Measurements from ENCODE around the gene GPI. TPM values are rescaled to one million over a fixed set of nuclear protein-coding genes. Genes with fewer than 3 reads are reported as not detected.

GPI gene
- total RNA-seq, 2 experiments from 2014 or later = 686 to 839 TPM

DNA sequence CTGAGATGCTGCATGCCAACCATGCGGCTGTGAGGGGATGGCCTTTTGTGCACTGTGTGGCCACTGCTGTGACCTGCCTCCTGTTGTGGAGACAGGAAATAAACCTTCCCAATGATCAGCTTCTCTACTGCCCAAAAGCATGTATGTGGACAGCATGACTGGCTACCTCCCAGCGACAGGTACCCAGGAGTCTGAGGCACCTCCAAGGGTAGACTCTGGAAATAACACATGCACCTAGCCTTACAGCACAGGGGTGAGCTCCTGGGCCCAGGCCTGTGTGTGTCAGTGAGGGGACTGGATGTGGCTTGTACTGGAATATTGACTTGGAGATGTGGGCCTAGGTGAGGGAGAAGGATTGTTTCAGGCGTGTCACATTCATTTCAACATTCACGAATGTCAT lies 7.6 kb upstream of the GPI start:
- Mint-ChIP-seq H3K4me1 (peaks cover 28% of the 10 kb centered on the region), H3K36me3 (ENCODE audit: low read depth) (peaks cover 2% of the 10 kb centered on the region), H3K27ac (peak overlapping the region; percentile 89), H3K4me3 (no peak overlapping the region), H3K27me3 (no peaks in the 10 kb centered on the region), H3K9me3 (ENCODE audit: low read depth) (no peaks in the 10 kb centered on the region)
- intact Hi-C loops (cut with DNase I, micrococcal nuclease) = loop anchor here (5.0 to 10.0 kb wide), 3 partner anchors 313 to 985 kb away; partner anchors contain the start of genes CEBPG (in 1 of the 2) and KCTD15 (in 1 of the 2)
- ChIA-PET CTCF (interaction anchor here (3.6 kb wide), 1 partner anchor 11 kb away, joined by 29 read pairs; no protein-coding TSS in a partner anchor), POLR2A (interaction anchor here (1.4 kb wide), 1 partner anchor 186 kb away, joined by 4 read pairs; no protein-coding TSS in a partner anchor)
- no peak for DNase-seq
- ATAC-seq = no peak

DNA sequence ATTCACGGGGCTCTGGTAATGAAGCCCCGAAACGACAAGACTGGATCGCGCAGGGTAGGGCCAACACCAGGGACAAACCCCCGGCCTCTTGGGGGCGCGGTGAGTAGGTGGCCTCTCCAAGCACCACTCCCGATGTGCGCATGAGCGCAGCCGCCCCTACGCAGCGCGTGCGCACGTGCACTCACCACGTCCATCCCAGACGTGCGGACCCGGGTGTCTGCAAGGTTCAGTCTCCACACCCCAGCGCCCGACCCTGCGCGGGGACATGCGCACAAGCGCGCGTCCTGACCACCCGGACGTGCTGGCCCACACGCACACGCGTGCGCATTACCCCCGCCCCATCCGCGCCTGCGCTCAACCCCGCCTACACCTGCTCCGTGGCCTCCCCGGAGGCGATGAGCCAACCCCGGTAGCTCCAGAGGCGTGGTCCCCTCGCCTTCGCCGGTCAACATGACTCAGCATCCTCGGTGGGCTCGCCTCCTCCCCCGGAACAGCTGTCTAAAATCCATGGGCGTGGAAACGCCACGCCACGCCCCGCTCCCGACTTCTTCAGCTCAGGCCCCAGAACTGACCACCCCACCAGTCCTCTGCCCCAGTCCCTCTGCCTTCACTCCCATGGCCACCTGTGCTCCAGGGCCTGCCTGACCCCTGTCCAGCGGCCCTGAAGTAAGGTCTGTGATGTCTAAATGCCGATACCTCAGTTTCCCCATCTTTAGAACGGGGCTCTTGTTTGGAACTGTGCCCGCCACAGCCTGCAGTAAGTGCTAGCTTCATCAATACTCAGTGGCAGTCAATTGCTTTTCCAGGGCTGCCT lies 5.6 kb upstream of the GPI start:
- Mint-ChIP-seq H3K36me3 (ENCODE audit: low read depth) (peaks cover 2% of the 10 kb centered on the region), H3K4me1 (peaks cover 43% of the 10 kb centered on the region)
- peak; percentile 93 for ATAC-seq

DNA sequence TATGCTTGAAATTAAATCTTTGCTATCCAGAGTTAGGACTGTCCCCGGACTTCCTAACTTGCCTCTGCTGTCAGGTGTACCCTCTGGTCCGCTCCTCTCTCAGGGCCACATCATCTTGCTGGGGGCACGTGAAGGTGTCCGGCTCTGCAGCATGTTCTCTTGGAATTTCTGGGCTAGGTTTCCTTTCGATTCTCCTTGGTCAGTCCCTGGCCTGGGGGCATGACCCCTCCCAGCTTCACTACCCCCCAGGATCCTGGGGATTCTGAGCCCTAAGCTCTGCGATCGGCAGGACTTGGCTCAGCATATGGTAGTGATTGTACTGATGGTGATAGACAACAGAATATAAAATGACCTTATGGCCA lies 5.1 kb upstream of the GPI start:
- no peak for ATAC-seq
- CTCF ChIA-PET = interaction anchor here (0.6 to 3.6 kb wide), 6 partner anchors 9 to 551 kb away, joined by 3 to 29 read pairs (median 4); no protein-coding TSS in a partner anchor
- Mint-ChIP-seq H3K36me3 (ENCODE audit: low read depth) (peaks cover 2% of the 10 kb centered on the region), H3K4me3 (peak overlapping the region; percentile 77), H3K27ac (peak overlapping the region; percentile 89), H3K9me3 (ENCODE audit: low read depth) (no peaks in the 10 kb centered on the region), H3K27me3 (no peaks in the 10 kb centered on the region), H3K4me1 (peaks cover 46% of the 10 kb centered on the region)
- POLR2A ChIA-PET = no interaction called here
- no peak for DNase-seq
- intact Hi-C loops (cut with DNase I, micrococcal nuclease) = loop anchor here (1.0 to 10.0 kb wide), 8 partner anchors 44 to 988 kb away; partner anchors contain the start of genes CEBPG (in 1 of the 2), KCTD15 (in 1 of the 2), LSM14A (in 1 of the 2) and PDCD2L (in 1 of the 2)

More for the DNA sequence above, 5.6 kb upstream of the GPI start:
- H3K4me3 Mint-ChIP-seq = peak overlapping the region; percentile 77
- peak overlapping the region; percentile 89 for H3K27ac Mint-ChIP-seq
- no peaks in the 10 kb centered on the region for H3K9me3 Mint-ChIP-seq (ENCODE audit: low read depth)
- ChIA-PET POLR2A (interaction anchor here (0.5 kb wide), 1 partner anchor 21 kb away, joined by 6 read pairs; no protein-coding TSS in a partner anchor), CTCF (interaction anchor here (0.6 to 3.6 kb wide), 11 partner anchors 9 to 602 kb away, joined by 3 to 29 read pairs (median 3); no protein-coding TSS in a partner anchor)
- H3K27me3 Mint-ChIP-seq = no peaks in the 10 kb centered on the region
- DNase-seq = peak; percentile 100
- intact Hi-C loops (cut with DNase I, micrococcal nuclease) = loop anchor here (1.0 to 10.0 kb wide), 8 partner anchors 45 to 987 kb away; partner anchors contain the start of genes CEBPG (in 1 of the 2), KCTD15 (in 1 of the 2), LSM14A (in 1 of the 2) and PDCD2L (in 1 of the 2)

DNA sequence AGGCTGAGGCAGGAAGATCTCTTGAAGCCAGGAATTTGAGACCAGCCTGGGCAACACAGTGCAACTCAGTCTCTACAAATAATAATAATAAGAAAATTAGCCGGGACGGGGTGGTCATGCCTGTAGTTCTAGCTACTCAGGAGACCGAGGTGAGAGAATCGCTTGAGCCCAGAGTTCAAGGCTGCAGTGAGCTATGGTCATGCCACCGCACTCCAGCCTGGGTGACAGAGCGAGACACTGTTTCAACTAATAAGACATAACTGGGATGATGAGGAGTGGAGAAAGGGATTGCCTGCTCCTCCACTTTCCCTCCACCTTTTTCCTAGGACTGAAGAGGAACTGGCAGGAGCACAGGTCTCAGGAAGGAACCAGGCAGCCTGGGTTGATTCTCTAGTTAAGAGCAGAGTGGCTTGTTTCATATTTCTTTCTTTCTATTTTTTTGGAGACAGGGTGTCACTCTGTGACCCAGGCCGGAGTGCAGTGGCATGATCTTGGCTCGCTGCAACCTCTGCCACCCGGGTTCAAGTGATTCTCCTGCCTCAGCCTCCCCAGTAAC lies 4.6 kb upstream of the GPI start:
- H3K4me1 Mint-ChIP-seq = peaks cover 46% of the 10 kb centered on the region
- intact Hi-C loops (cut with DNase I, micrococcal nuclease) = no loop called here
- H3K27ac Mint-ChIP-seq = peak overlapping the region; percentile 89
- ATAC-seq = no peak
- CTCF ChIA-PET = no interaction called here
- no peak overlapping the region for H3K4me3 Mint-ChIP-seq
- POLR2A ChIA-PET = no interaction called here
- peaks cover 2% of the 10 kb centered on the region for H3K36me3 Mint-ChIP-seq (ENCODE audit: low read depth)
- no peak for DNase-seq
- no peaks in the 10 kb centered on the region for H3K27me3 Mint-ChIP-seq
- H3K9me3 Mint-ChIP-seq (ENCODE audit: low read depth) = no peaks in the 10 kb centered on the region

DNA sequence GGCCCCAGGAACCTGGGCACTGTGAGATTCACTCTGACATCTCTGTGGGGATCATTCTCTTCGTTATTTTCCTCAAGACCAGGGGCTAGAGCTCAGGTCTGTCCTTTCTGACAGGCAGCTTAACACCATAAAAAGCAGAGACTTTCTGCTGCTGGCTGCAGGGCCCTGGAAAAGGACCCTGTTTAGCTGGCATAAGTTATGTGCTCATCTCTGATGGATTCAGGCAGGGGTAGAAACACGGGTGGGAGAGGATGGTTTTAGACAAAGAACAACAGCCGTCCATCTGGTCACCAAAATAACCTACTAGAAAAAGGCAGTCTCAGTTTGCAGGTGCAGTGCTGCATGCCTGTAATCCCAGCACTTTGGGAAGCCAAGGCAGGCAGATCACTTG lies 2.3 kb upstream of the GPI start:
- Mint-ChIP-seq H3K4me1 (peaks cover 64% of the 10 kb centered on the region), H3K27me3 (no peaks in the 10 kb centered on the region), H3K9me3 (ENCODE audit: low read depth) (no peaks in the 10 kb centered on the region), H3K27ac (peak overlapping the region; percentile 58), H3K4me3 (no peak overlapping the region), H3K36me3 (ENCODE audit: low read depth) (peaks cover 23% of the 10 kb centered on the region)
- POLR2A ChIA-PET = interaction anchor here (0.7 kb wide), 1 partner anchor 24 kb away, joined by 3 read pairs; no protein-coding TSS in a partner anchor
- CTCF ChIA-PET = interaction anchor here (0.7 to 1.0 kb wide), 2 partner anchors 67 to 68 kb away, joined by 3 to 4 read pairs; no protein-coding TSS in a partner anchor
- DNase-seq (no peak), ATAC-seq (no peak)
- intact Hi-C loops (cut with DNase I, micrococcal nuclease) = no loop called here

DNA sequence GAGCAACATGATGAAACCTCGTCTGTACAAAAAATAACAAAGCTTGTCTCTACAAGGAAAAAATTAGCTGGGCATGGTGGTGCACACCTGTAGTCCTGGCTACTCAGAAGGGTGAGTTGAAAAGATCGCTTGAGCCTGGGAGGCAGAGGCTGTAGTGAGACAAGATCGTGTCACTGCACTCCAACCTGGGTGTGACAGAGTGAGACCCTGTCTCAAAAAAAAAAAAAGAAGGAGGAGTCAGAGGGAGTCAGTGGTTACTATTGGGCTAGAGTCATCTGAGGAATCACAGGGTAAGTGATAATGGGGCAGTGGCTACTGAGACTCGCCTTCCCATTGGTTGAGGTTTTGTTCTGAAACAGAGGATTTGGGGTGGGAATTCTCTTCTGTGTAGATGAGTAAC lies 1.9 kb upstream of the GPI start:
- intact Hi-C loops (cut with DNase I, micrococcal nuclease) = no loop called here
- Mint-ChIP-seq H3K27me3 (no peaks in the 10 kb centered on the region), H3K4me3 (no peak overlapping the region), H3K9me3 (ENCODE audit: low read depth) (no peaks in the 10 kb centered on the region), H3K36me3 (ENCODE audit: low read depth) (peaks cover 26% of the 10 kb centered on the region), H3K27ac (peak overlapping the region; percentile 58), H3K4me1 (peaks cover 63% of the 10 kb centered on the region)
- no peak for DNase-seq
- ChIA-PET POLR2A (interaction anchor here (0.7 to 1.5 kb wide), 2 partner anchors 24 to 314 kb away, joined by 3 to 5 read pairs; partner anchors contain the start of genes SCGB2B2 and ZNF302), CTCF (interaction anchor here (0.7 to 1.0 kb wide), 2 partner anchors 12 to 66 kb away, joined by 3 read pairs; no protein-coding TSS in a partner anchor)
- no peak for ATAC-seq

DNA sequence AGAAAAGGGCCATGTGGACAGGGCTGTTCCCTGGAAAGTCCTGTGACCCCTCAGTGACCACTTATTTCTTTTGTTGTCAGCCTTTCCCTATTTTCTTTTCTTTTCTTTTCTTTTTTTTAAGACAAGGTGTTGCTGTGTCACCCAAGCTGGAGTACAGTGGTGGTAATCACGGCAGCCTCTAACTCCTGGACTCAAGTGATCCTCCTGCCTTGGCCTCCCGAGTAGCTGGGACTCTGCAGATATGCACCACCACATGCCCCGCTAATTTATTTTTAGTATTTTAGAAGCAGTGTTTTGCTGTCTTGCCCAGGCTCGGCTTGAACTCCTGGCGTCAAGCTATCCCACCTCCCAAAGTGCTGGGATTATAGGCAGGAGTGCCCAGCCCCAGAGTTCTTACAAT lies 1.1 kb upstream of the GPI start:
- H3K9me3 Mint-ChIP-seq (ENCODE audit: low read depth) = no peaks in the 10 kb centered on the region
- intact Hi-C loops (cut with DNase I, micrococcal nuclease) = no loop called here
- H3K36me3 Mint-ChIP-seq (ENCODE audit: low read depth) = peaks cover 33% of the 10 kb centered on the region
- ChIA-PET CTCF (no interaction called here), POLR2A (interaction anchor here (1.5 kb wide), 1 partner anchor 313 kb away, joined by 5 read pairs; the partner anchor contains the start of genes SCGB2B2 and ZNF302)
- peaks cover 58% of the 10 kb centered on the region for H3K4me1 Mint-ChIP-seq
- H3K4me3 Mint-ChIP-seq = peak overlapping the region; percentile 91
- H3K27me3 Mint-ChIP-seq = no peaks in the 10 kb centered on the region
- peak overlapping the region; percentile 65 for H3K27ac Mint-ChIP-seq
- no peak for DNase-seq
- ATAC-seq = no peak

DNA sequence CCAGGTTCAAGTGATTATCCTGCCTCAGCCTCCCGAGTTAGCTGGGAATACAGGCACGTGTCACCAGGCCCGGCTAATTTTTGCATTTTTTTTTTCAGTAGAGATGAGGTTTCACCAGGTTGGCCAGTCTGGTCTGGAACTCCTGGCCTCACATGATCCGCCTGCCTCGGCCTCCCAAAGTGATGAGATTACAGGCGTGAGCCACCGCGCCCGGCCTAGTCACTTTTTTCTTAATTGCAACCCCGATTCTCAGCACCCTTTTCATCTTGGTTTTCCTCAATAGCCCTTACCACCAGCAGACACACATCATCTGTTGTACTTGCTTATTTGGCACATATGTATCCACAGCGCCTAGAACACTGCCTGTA lies 550 bp upstream of the GPI start:
- Mint-ChIP-seq H3K4me1 (peaks cover 55% of the 10 kb centered on the region), H3K4me3 (peak overlapping the region; percentile 91), H3K36me3 (ENCODE audit: low read depth) (peaks cover 36% of the 10 kb centered on the region), H3K27ac (peak overlapping the region; percentile 65), H3K27me3 (no peaks in the 10 kb centered on the region), H3K9me3 (ENCODE audit: low read depth) (no peaks in the 10 kb centered on the region)
- no peak for DNase-seq
- CTCF ChIA-PET = no interaction called here
- intact Hi-C loops (cut with DNase I, micrococcal nuclease) = no loop called here
- POLR2A ChIA-PET = interaction anchor here (0.8 to 1.5 kb wide), 2 partner anchors 186 to 313 kb away, joined by 5 to 6 read pairs; partner anchors contain the start of genes SCGB2B2 and ZNF302
- ATAC-seq = no peak

DNA sequence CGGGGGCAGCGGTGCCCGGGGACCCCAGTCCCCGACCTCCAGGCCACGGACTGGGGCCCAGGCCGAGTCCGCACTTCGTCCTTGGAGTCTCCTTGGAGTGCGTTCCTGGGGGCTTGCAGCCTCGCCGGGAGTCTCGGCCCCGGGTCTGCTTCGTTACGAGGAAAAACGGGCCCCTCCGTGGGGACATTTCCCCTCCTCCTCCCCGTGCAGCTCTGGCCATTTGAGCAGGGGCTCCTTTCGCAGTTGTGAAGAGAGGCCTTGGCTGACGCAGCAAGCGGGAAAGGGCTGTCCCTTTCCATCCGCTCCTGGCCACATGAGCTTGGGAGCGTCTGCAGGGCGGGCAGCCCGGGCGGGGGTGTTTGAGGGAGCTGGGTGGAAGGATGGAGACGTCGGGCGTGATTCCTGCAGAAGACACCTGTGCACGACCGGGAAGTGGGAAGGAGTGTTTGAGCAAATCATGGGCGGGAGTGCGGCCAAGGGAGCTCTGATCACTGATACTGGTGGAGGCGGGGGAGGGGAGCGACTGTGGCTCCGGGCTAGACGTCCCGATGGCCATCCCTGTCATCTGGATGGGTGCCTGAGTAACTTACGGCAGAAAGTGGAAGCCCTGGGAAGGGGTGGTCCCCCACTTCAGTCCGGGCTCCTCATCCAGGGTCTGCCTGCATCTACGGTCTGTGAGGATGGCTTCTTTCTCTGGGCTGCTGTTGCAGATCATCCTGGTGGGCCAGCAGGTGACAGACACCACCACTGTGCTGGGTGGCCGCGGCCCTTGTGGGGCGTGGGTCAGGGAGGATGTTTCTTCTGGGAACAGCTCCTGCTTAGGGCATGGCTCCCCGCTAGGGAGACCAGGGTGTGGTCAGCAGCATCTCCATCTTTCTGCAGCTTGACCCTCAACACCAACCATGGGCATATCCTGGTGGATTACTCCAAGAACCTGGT lies 736 bp downstream of the GPI start:
- ChIA-PET POLR2A (interaction anchor here (0.6 to 0.8 kb wide), 2 partner anchors 34 to 188 kb away, joined by 3 to 6 read pairs; no protein-coding TSS in a partner anchor), CTCF (interaction anchor here (1.1 kb wide), 1 partner anchor 135 kb away, joined by 5 read pairs; no protein-coding TSS in a partner anchor)
- DNase-seq (peak; percentile 45), ATAC-seq (no peak)
- Mint-ChIP-seq H3K27me3 (no peaks in the 10 kb centered on the region), H3K9me3 (ENCODE audit: low read depth) (no peaks in the 10 kb centered on the region), H3K4me3 (peak overlapping the region; percentile 91), H3K36me3 (ENCODE audit: low read depth) (peaks cover 49% of the 10 kb centered on the region), H3K4me1 (peaks cover 47% of the 10 kb centered on the region), H3K27ac (peak overlapping the region; percentile 90)
- intact Hi-C loops (cut with DNase I, micrococcal nuclease) = loop anchor here (1.0 to 5.0 kb wide), 4 partner anchors 39 to 312 kb away; partner anchors contain the start of genes UBA2 (in 2 of the 2), PDCD2L (in 1 of the 2), SCGB2B2 (in 1 of the 2) and ZNF302 (in 1 of the 2)

All from activated CD4-positive, alpha-beta T cell treated with anti-CD3 and anti-CD28 coated beads for 36 hours (primary cell).